ENCODE measurements around the gene DCC. TPM values are rescaled to one million over a fixed set of nuclear protein-coding genes. Genes with fewer than 3 reads are reported as not detected.

The DCC gene
- total and polyA plus RNA-seq, 9 of the 15 experiments (the other 6 are each of a cell fraction or from before 2014, with no cell fraction given), result not detected

- H3K4me1 ChIP-seq (replicated peaks in 1 of 2; ENCODE audit: control insufficient read depth in 2 of 2, insufficient read depth in 2 of 2, low read length in 2 of 2), result no peaks in the 10 kb centered on the region
- H3K36me3 ChIP-seq (ENCODE audit: control insufficient read depth, insufficient read depth, low read length), result no peaks in the 10 kb centered on the region
- TF ChIP-seq RFX1 (IDR thresholded peaks at IDR 0.05), result peak; percentile 49
- TF ChIP-seq, protein P1, sequence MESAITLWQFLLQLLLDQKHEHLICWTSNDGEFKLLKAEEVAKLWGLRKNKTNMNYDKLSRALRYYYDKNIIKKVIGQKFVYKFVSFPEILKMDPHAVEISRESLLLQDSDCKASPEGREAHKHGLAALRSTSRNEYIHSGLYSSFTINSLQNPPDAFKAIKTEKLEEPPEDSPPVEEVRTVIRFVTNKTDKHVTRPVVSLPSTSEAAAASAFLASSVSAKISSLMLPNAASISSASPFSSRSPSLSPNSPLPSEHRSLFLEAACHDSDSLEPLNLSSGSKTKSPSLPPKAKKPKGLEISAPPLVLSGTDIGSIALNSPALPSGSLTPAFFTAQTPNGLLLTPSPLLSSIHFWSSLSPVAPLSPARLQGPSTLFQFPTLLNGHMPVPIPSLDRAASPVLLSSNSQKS (CRISPR knock-in tag; IDR thresholded peaks at IDR 0.05), result no peak
- 0% methylated on average over 2 of the region's 2 CpGs for WGBS (ENCODE audit: insufficient coverage, low coverage, missing lambda C conversion rate)
- ATAC-seq (no peak), FAIRE-seq (no peak), DNase-seq (ENCODE audit: extremely low read depth in 1 of 4, low spot score in 3 of 4) (no peak)
- ChIA-PET POLR2A (no interaction called here), CTCF (ENCODE audit: low intra/inter-chr PET ratio) (no interaction called here)
- no peak overlapping the region for H2AFZ ChIP-seq (ENCODE audit: low read depth, low read length)
- H3K27ac ChIP-seq (ENCODE audit: extremely low read depth, low read depth, low read length), result no peak overlapping the region
- no TSS peak for BruUV-seq (replicated peaks)
- intact Hi-C loops (cut with micrococcal nuclease), result no loop called here
- H3K4me3 ChIP-seq, result no peak overlapping the region
- H3K9ac ChIP-seq (ENCODE audit: insufficient read depth in 1 of 2, low read depth in 2 of 2, low read length in 2 of 2), result no peak overlapping the region
- no peaks in the 10 kb centered on the region for H3K79me2 ChIP-seq (ENCODE audit: control insufficient read depth, insufficient read depth, low read length)
- H3K27me3 ChIP-seq (ENCODE audit: control insufficient read depth in 2 of 2, insufficient read depth in 2 of 2, low read length in 2 of 2), result no peaks in the 10 kb centered on the region
- no peaks in the 10 kb centered on the region for H4K20me1 ChIP-seq (replicated peaks; ENCODE audit: control insufficient read depth, insufficient read depth, low read length)
- in situ Hi-C loops (cut with MboI), result no loop called here
- H3K9me1 ChIP-seq (ENCODE audit: control insufficient read depth, insufficient read depth, low read length), result no peaks in the 10 kb centered on the region
- no peaks in the 10 kb centered on the region for H3K9me3 ChIP-seq (replicated peaks; ENCODE audit: control insufficient read depth, insufficient read depth, low read depth, low read length)
- no peak overlapping the region for H3K4me2 ChIP-seq (ENCODE audit: insufficient read depth, low read length)
Observed at GRCh38 chr18:53152476-53152875, 812.5 kb downstream of the DCC start.

- Histone ChIP-seq H3K9me1 (ENCODE audit: control insufficient read depth, insufficient read depth, low read length) (no peaks in the 10 kb centered on the region), H3K9me3 (replicated peaks; ENCODE audit: control insufficient read depth, insufficient read depth, low read depth, low read length) (no peaks in the 10 kb centered on the region), H4K20me1 (replicated peaks; ENCODE audit: control insufficient read depth, insufficient read depth, low read length) (no peaks in the 10 kb centered on the region), H3K4me1 (replicated peaks in 1 of 2; ENCODE audit: control insufficient read depth in 2 of 2, insufficient read depth in 2 of 2, low read length in 2 of 2) (no peaks in the 10 kb centered on the region), H3K4me3 (no peak overlapping the region), H3K36me3 (ENCODE audit: control insufficient read depth, insufficient read depth, low read length) (no peaks in the 10 kb centered on the region), H3K79me2 (ENCODE audit: control insufficient read depth, insufficient read depth, low read length) (no peaks in the 10 kb centered on the region), H2AFZ (ENCODE audit: low read depth, low read length) (no peak overlapping the region), H3K27me3 (ENCODE audit: control insufficient read depth in 2 of 2, insufficient read depth in 2 of 2, low read length in 2 of 2) (no peaks in the 10 kb centered on the region), H3K9ac (ENCODE audit: insufficient read depth in 1 of 2, low read depth in 2 of 2, low read length in 2 of 2) (no peak overlapping the region), H3K27ac (ENCODE audit: extremely low read depth, low read depth, low read length) (no peak overlapping the region), H3K4me2 (ENCODE audit: insufficient read depth, low read length) (no peak overlapping the region)
- no TSS peak for BruUV-seq (replicated peaks)
- FAIRE-seq (no peak), ATAC-seq (no peak), DNase-seq (ENCODE audit: extremely low read depth in 1 of 4, low spot score in 3 of 4) (peak in 2 of 4 experiments; percentile 1 to 2)
- ChIA-PET POLR2A (no interaction called here), CTCF (ENCODE audit: low intra/inter-chr PET ratio) (no interaction called here)
- in situ Hi-C loops (cut with MboI), result no loop called here
- intact Hi-C loops (cut with micrococcal nuclease), result no loop called here
- 2% methylated on average over 4 of the region's 4 CpGs for WGBS (ENCODE audit: insufficient coverage, low coverage, missing lambda C conversion rate)
- TF ChIP-seq, protein P2, sequence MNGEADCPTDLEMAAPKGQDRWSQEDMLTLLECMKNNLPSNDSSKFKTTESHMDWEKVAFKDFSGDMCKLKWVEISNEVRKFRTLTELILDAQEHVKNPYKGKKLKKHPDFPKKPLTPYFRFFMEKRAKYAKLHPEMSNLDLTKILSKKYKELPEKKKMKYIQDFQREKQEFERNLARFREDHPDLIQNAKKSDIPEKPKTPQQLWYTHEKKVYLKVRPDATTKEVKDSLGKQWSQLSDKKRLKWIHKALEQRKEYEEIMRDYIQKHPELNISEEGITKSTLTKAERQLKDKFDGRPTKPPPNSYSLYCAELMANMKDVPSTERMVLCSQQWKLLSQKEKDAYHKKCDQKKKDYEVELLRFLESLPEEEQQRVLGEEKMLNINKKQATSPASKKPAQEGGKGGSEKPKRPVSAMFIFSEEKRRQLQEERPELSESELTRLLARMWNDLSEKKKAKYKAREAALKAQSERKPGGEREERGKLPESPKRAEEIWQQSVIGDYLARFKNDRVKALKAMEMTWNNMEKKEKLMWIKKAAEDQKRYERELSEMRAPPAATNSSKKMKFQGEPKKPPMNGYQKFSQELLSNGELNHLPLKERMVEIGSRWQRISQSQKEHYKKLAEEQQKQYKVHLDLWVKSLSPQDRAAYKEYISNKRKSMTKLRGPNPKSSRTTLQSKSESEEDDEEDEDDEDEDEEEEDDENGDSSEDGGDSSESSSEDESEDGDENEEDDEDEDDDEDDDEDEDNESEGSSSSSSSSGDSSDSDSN (IDR thresholded peaks at IDR 0.05; ENCODE audit: borderline replicate concordance in 1 of 2, low read depth in 2 of 2, low read length in 2 of 2), result no peak
- TF ChIP-seq TAL1 (IDR thresholded peaks at IDR 0.05), result no peak
- TF ChIP-seq, protein P3, sequence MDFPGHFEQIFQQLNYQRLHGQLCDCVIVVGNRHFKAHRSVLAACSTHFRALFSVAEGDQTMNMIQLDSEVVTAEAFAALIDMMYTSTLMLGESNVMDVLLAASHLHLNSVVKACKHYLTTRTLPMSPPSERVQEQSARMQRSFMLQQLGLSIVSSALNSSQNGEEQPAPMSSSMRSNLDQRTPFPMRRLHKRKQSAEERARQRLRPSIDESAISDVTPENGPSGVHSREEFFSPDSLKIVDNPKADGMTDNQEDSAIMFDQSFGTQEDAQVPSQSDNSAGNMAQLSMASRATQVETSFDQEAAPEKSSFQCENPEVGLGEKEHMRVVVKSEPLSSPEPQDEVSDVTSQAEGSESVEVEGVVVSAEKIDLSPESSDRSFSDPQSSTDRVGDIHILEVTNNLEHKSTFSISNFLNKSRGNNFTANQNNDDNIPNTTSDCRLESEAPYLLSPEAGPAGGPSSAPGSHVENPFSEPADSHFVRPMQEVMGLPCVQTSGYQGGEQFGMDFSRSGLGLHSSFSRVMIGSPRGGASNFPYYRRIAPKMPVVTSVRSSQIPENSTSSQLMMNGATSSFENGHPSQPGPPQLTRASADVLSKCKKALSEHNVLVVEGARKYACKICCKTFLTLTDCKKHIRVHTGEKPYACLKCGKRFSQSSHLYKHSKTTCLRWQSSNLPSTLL (IDR thresholded peaks at IDR 0.05), result no peak
- no peak for TF ChIP-seq NCOA1 (IDR thresholded peaks at IDR 0.05; ENCODE audit: low read depth)
- TF ChIP-seq ZNF175 (CRISPR knock-in tag; IDR thresholded peaks at IDR 0.05; ENCODE audit: low read depth), result no peak
- no peak for TF ChIP-seq TRIM25 (IDR thresholded peaks at IDR 0.05; ENCODE audit: borderline replicate concordance)
- TF ChIP-seq XRCC3 (IDR thresholded peaks at IDR 0.05), result no peak
Observed at GRCh38 chr18:53153281-53153680, 813.3 kb downstream of the DCC start.

All from K562 (cell line).